C4-2B (cell line): ENCODE measurements around the gene STAM2.

ENCODE experiments used
- H3K27ac ChIP-seq: fragments of 450-650 bp; 2 replicates; pipeline ENCODE4 v1.5.1; 2017
- ZFX ChIP-seq: fragments of 450-650 bp; IDR thresholded peaks from 2 replicates; pipeline ENCODE4 v1.6.1; 2017
- TF ChIP-seq, protein P1 (sequence below): fragments of 450-650 bp; conservative IDR thresholded peaks from 2 replicates; pipeline ENCODE4 v1.5.1; 2017; ENCODE audit warnings: mild to moderate bottlenecking

The STAM2 gene

DNA sequence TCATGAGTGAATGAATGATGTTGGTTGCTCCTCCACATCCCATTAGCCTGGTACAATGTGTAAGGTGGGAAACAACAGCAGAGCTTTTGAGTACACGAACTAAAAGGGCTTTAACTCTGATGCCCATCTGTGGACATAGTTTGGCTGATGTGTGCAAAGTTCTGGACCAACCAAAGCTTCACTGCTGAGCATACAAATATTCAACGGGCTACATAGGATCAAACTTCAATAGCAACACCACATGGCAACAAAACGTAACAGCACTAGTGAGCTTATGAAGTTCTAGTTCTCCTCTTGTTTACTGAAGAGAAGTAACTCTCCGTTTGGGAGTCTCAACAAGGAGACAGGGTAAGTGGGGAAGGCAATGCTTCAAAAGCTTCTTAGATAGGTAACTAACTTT is 20.4 kb downstream of the STAM2 start:
- TF ChIP-seq, protein P1, sequence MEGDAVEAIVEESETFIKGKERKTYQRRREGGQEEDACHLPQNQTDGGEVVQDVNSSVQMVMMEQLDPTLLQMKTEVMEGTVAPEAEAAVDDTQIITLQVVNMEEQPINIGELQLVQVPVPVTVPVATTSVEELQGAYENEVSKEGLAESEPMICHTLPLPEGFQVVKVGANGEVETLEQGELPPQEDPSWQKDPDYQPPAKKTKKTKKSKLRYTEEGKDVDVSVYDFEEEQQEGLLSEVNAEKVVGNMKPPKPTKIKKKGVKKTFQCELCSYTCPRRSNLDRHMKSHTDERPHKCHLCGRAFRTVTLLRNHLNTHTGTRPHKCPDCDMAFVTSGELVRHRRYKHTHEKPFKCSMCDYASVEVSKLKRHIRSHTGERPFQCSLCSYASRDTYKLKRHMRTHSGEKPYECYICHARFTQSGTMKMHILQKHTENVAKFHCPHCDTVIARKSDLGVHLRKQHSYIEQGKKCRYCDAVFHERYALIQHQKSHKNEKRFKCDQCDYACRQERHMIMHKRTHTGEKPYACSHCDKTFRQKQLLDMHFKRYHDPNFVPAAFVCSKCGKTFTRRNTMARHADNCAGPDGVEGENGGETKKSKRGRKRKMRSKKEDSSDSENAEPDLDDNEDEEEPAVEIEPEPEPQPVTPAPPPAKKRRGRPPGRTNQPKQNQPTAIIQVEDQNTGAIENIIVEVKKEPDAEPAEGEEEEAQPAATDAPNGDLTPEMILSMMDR: no peak; the same call in 1 of the 2 replicates
- no peak for TF ChIP-seq ZFX

DNA sequence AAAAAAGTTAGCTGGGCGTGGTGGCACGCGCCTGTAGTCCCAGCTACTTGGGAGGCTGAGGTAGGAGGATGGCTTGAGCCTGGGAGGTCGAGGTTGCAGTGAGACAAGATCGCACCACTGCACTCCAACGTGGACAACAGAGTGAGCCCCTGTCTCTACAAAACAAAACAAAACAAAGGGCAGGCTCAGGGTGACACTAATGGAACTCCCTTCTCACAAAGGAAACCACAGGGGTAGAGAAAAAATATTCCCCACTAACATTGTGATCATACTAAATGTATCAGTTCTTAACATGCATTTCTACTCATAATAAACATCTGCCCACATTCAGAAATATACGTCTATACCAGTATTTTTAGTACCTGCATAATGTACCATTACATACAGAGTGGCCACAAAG is 21.1 kb downstream of the STAM2 start:
- H3K27ac ChIP-seq: no peak overlapping the region
- TF ChIP-seq, protein P1: no peak
- no peak for TF ChIP-seq ZFX

More for the DNA sequence above, 20.4 kb downstream of the STAM2 start:
- H3K27ac ChIP-seq: no peak overlapping the region

DNA sequence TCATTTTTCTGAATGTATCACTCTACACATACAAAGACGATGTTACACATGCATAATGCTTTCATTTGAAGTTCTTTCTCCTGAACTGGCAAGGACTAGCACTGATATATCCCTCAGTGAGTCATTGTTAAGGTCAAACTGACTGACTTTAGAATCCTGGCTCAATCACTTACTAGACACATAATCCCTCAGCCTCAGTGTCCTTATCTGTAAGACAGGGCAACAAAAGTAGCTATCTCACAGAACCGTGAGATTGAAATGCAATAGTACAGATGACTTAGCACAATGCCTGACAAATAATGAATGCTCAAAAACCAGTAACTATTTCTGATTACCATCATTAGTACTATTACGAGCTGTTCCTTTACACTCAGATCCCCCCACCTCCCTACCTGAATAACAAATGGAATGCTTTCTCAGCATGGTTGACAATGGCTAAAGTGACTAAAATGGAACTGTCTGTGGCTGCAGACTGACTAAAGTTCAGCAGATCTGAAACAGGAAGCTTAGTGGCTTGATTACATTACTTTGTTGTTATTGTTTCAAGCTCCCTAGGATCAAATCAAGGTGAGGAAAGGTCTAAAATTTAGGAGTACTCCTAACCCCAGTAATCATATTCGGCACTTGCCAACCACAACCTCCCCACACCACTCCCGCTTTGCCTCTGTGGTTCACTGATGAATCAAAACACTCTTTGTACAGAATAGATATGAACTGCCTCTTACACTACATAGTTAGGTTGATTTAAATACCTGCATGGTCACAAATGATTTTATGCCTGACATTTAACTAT is 40.9 kb downstream of the STAM2 start:
- TF ChIP-seq, protein P1: no peak
- no peak for TF ChIP-seq ZFX
- no peak overlapping the region for H3K27ac ChIP-seq

DNA sequence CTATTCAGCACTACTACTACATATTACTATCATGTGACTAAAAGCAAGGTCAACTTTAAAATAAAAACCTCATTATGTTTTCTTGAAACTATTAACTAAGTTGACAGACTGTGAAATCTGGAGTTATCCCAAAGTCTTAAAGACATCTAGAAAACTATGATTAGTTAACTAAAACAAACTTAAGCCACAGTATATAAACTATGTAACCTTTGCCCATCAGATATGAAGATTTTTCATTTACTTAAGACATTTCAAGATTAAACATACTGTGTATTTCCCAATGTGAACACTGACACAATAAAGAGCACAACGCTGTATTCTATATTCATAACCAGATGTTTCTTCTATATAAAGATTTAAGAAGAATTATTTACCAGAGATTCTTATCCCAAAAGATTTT is 43.3 kb downstream of the STAM2 start:
- TF ChIP-seq, protein P1: no peak
- TF ChIP-seq ZFX: no peak
- H3K27ac ChIP-seq: no peak overlapping the region

DNA sequence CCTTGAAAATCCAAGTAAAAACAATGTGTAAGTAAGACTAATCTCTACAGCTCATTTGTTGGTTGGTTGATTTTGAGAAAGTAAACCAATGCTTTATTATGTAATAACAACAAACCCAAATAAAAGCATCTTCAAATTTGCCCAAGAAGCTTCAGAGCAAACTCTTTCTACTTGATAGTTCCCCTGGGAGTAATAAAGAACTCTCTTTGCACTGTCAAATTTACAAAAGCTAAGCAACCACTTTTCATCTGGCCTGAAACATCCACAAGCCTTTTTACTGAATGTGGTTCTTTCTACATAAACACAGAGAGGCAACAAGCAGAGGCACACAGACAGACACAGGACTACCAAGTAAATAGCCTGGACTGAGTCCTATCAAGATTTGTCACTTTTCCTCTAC is 47.9 kb downstream of the STAM2 start:
- TF ChIP-seq, protein P1: no peak
- no peak for TF ChIP-seq ZFX
- H3K27ac ChIP-seq: no peak overlapping the region

DNA sequence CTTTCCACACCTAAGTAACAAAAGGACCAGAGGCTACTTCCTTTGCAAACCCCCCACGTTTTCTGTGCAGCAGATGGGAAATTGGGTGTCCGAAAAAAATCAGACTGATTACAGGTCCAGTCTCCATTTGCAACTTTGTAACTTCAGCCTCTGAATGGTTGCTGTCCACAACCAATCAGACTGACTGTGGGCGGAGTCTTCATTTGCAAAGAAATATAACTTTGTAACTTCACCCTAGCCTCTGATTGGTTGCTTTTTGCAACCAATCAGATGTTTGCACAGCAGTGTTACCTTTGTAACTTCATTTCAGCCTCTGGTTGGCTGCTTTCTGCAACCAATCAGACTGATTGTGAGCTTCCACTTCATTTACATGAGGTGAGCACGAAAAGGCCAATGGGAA is 48.9 kb downstream of the STAM2 start:
- H3K27ac ChIP-seq: no peak overlapping the region
- TF ChIP-seq ZFX: no peak
- TF ChIP-seq, protein P1: no peak

DNA sequence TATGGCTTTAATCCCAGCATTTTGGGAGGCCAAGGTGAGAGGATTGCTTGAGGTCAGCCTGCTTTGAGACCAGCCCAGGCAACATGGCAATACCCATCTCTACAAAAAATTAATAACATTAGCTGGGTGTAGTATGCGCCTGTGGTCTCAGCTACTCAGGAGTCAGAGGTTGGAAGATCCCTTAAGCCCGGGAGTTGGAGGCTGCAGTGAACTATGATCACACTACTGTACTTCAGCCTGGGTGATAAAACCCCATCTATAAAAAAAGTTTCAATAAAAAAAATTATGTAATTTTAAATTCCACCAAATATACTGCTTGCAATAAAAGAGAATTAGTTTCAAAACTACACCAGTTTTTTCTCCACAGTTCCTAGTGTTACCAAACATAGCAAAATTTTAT is 53.4 kb downstream of the STAM2 start:
- TF ChIP-seq, protein P1: no peak
- no peak for TF ChIP-seq ZFX

More for the DNA sequence above, 53.4 kb downstream of the STAM2 start:
- H3K27ac ChIP-seq: no peak overlapping the region
